ENCODE data around the gene POLL.

The POLL gene

GRCh38 chr10:101560298-101561067 is 27.6 kb downstream of the POLL start:
- DNase-seq (ENCODE audit: low read depth in 1 of 2, low spot score in 1 of 2), result no peak

- DNase-seq (ENCODE audit: low read depth in 1 of 2, low spot score in 1 of 2), result no peak
These were observed 28.3 kb downstream of the POLL start for GRCh38 chr10:101559596-101560297.

- no peak for DNase-seq (ENCODE audit: low read depth in 1 of 2, low spot score in 1 of 2)
These were observed 29.1 kb downstream of the POLL start for GRCh38 chr10:101558671-101559595.

GRCh38 chr10:101558204-101558603 is 29.9 kb downstream of the POLL start:
- DNase-seq (ENCODE audit: low read depth in 1 of 2, low spot score in 1 of 2), result no peak

- DNase-seq (ENCODE audit: low read depth in 1 of 2, low spot score in 1 of 2), result no peak
These were observed 30.5 kb downstream of the POLL start for GRCh38 chr10:101557541-101557940.

GRCh38 chr10:101552442-101552841 is 35.6 kb downstream of the POLL start:
- no peak for DNase-seq (ENCODE audit: low read depth in 1 of 2, low spot score in 1 of 2)

- DNase-seq (ENCODE audit: low read depth in 1 of 2, low spot score in 1 of 2), result no peak
These were observed 37.1 kb downstream of the POLL start for GRCh38 chr10:101550965-101551364.

- no peak for DNase-seq (ENCODE audit: low read depth in 1 of 2, low spot score in 1 of 2)
These were observed 42.2 kb downstream of the POLL start for GRCh38 chr10:101545898-101546297.

- DNase-seq (ENCODE audit: low read depth in 1 of 2, low spot score in 1 of 2), result no peak
These were observed 49.6 kb downstream of the POLL start for GRCh38 chr10:101538446-101538845.

- DNase-seq (ENCODE audit: low read depth in 1 of 2, low spot score in 1 of 2), result no peak
These were observed 51.3 kb downstream of the POLL start for GRCh38 chr10:101536800-101537199.

GRCh38 chr10:101535949-101536348 is 52.1 kb downstream of the POLL start:
- DNase-seq (ENCODE audit: low read depth in 1 of 2, low spot score in 1 of 2), result no peak

GRCh38 chr10:101529725-101530553 is 58.1 kb downstream of the POLL start:
- DNase-seq (ENCODE audit: low read depth in 1 of 2, low spot score in 1 of 2), result no peak

- no peak for DNase-seq (ENCODE audit: low read depth in 1 of 2, low spot score in 1 of 2)
These were observed 58.9 kb downstream of the POLL start for GRCh38 chr10:101529207-101529606.

All from stimulated activated CD4-positive, alpha-beta T cell treated with anti-CD3 and anti-CD28 coated beads, Interleukin-15, amount 100 ng/mL, for 1 hour (primary cell).